ENCODE measurements around the gene LAX1.

GRCh38 chr1:203765029-203765837 is at the start of gene LAX1:
- TF ChIP-seq CTCF (IDR thresholded peaks at IDR 0.05) (no peak), POLR2A (IDR thresholded peaks at IDR 0.05) (peak; percentile 13)

All from right lobe of liver (tissue), 4 donors.